A673 (cell line): ENCODE measurements around the gene PLK1. TPM values are rescaled to one million over a fixed set of nuclear protein-coding genes. Genes with fewer than 3 reads are reported as not detected.

Source experiments
- BruUV-seq: library from RNA; stranded (reverse); fragments of 400-500 nt; replicated peaks from 2 replicates; lab custom pipeline; 2021; lab: Mats Ljungman, UMichigan
- CTCF ChIA-PET: fragments of 300-600 bp; sonication (Branson Sonifier 250); formaldehyde crosslinking; loops from one replicate; lab custom pipeline; 2022; ENCODE audit warnings: antibody characterized with exemption; lab: Charles Lee
- POLR2A ChIA-PET: fragments of 300-600 bp; sonication (Branson Sonifier 250); formaldehyde crosslinking; loops from one replicate; lab custom pipeline; 2022; ENCODE audit warnings: antibody characterized with exemption; ENCODE audit not compliant: low non-redundant PET; lab: Charles Lee
- DNase-seq: peaks from one replicate; pipeline ENCODE4 v3.0.0-alpha.2; 2015; ENCODE audit warnings: low spot score
- H3K27ac ChIP-seq: fragments of 200-600 bp; sonication (generic); 2 replicates; pipeline ENCODE4 v1.5.1; 2016; ENCODE audit warnings: mixed run types, low read depth, mild to moderate bottlenecking, mixed read lengths, antibody characterized with exemption, low read length; ENCODE audit not compliant: poor library complexity, severe bottlenecking
- H3K27me3 ChIP-seq: fragments of 200-600 bp; sonication (generic); replicated peaks from 2 replicates; pipeline ENCODE4 v1.6.1; 2017; ENCODE audit warnings: mixed run types, low read depth, mild to moderate bottlenecking, mixed read lengths, antibody characterized with exemption, low read length; ENCODE audit not compliant: insufficient read depth, poor library complexity
- H3K36me3 ChIP-seq: fragments of 200-600 bp; sonication (generic); 2 replicates; pipeline ENCODE4 v1.6.1; 2016; ENCODE audit warnings: mixed run types, mild to moderate bottlenecking, mixed read lengths, antibody characterized with exemption, low read length; ENCODE audit not compliant: insufficient read depth, poor library complexity, severe bottlenecking
- H3K4me1 ChIP-seq: fragments of 200-600 bp; sonication (generic); 2 replicates; pipeline ENCODE4 v1.6.1; 2017; ENCODE audit warnings: mixed run types, mild to moderate bottlenecking, mixed read lengths, antibody characterized with exemption, low read length; ENCODE audit not compliant: insufficient read depth, poor library complexity, severe bottlenecking
- H3K4me3 ChIP-seq: fragments of 200-600 bp; sonication (generic); 2 replicates; pipeline ENCODE4 v1.5.1; 2016; ENCODE audit warnings: low read depth, mixed run types, mild to moderate bottlenecking, mixed read lengths, low read length; ENCODE audit not compliant: poor library complexity, severe bottlenecking
- H3K9me3 ChIP-seq: fragments of 200-600 bp; sonication (generic); 2 replicates; pipeline ENCODE4 v1.6.1; 2016; ENCODE audit warnings: mixed run types, low read depth, mild to moderate bottlenecking, mixed read lengths, antibody characterized with exemption, low read length; ENCODE audit not compliant: poor library complexity, severe bottlenecking
- EZH2 ChIP-seq: fragments of 200-600 bp; sonication (generic); IDR thresholded peaks from 2 replicates; pipeline ENCODE4 v1.6.1; 2017; ENCODE audit warnings: borderline replicate concordance, low read depth, mild to moderate bottlenecking, mixed read lengths, antibody characterized with exemption, low read length; ENCODE audit not compliant: poor library complexity, severe bottlenecking
- intact Hi-C: fragments of 100-400 bp; cut with micrococcal nuclease; formaldehyde crosslinking; loops from one replicate; pipeline ENCODE4 v1.10.0; 2022; ENCODE audit not compliant: unreplicated experiment
- total RNA-seq: library from RNA; stranded (reverse); gene quantifications from 2 replicates; pipeline ENCODE4 v1.2.3, GENCODE V29; 2021
- TF ChIP-seq, protein P1 (sequence below): fragments of 300-800, 200-600 bp; sonication (generic); conservative IDR thresholded peaks from 2 replicates; pipeline ENCODE4 v1.5.1; 2017; ENCODE audit warnings: low read depth, mild to moderate bottlenecking, antibody characterized with exemption, low read length, moderate library complexity, mixed read lengths

PLK1 gene
- total RNA-seq, 1 experiment from 2014 or later, result 234 TPM

DNA sequence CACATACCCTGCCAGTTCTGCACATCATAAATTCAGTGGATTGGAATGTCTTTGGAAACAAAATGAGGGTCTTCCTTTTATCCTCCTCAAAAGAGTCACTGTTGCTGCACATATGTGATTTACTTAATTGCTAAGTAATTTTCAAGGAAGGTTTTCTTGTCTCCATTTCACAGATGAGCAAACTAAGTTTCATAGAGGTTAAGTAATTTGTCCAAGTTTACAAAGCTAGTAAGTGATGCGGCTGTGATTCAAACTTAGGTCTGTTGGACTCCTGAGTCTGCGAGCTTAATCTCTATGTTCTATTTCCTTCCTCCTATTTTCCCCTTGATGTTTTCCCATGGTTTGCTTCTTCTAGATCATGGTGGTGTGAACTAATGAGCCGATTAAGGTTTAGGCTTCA is 48.0 kb downstream of the PLK1 start:
- DNase-seq, result no peak
- no TSS peak for BruUV-seq
- Histone ChIP-seq H3K27me3 (no peaks in the 10 kb centered on the region), H3K4me3 (no peak overlapping the region), H3K9me3 (no peaks in the 10 kb centered on the region), H3K27ac (no peak overlapping the region), H3K36me3 (no peaks in the 10 kb centered on the region), H3K4me1 (peaks cover 12% of the 10 kb centered on the region)
- TF ChIP-seq EZH2, result no peak
- TF ChIP-seq, protein P1, sequence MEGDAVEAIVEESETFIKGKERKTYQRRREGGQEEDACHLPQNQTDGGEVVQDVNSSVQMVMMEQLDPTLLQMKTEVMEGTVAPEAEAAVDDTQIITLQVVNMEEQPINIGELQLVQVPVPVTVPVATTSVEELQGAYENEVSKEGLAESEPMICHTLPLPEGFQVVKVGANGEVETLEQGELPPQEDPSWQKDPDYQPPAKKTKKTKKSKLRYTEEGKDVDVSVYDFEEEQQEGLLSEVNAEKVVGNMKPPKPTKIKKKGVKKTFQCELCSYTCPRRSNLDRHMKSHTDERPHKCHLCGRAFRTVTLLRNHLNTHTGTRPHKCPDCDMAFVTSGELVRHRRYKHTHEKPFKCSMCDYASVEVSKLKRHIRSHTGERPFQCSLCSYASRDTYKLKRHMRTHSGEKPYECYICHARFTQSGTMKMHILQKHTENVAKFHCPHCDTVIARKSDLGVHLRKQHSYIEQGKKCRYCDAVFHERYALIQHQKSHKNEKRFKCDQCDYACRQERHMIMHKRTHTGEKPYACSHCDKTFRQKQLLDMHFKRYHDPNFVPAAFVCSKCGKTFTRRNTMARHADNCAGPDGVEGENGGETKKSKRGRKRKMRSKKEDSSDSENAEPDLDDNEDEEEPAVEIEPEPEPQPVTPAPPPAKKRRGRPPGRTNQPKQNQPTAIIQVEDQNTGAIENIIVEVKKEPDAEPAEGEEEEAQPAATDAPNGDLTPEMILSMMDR, result no peak
- CTCF ChIA-PET, result interaction anchor here (1.1 kb wide), 1 partner anchor 74 kb away, joined by 4 read pairs; no protein-coding TSS in a partner anchor
- POLR2A ChIA-PET, result no interaction called here
- intact Hi-C loops, result no loop called here

DNA sequence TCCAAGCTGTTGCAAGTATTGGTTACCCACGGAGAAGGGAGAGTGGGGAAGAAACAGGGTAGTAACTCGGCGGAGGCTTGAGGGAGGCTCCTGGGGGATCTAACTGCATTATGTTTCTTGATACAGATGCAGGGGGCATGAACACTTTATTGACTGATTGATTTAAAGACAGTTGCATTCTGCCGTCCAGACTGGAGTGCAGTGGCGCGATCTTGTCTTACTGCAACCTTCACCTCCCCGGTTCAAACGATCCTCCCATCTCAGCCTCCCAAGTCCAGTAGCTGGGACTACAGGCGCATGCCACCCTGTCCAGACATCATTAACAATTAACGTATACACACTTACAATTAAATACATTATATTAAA is 49.4 kb downstream of the PLK1 start:
- Histone ChIP-seq H3K27me3 (no peaks in the 10 kb centered on the region), H3K4me1 (peaks cover 12% of the 10 kb centered on the region), H3K9me3 (no peaks in the 10 kb centered on the region), H3K27ac (no peak overlapping the region), H3K36me3 (no peaks in the 10 kb centered on the region), H3K4me3 (no peak overlapping the region)
- POLR2A ChIA-PET, result no interaction called here
- CTCF ChIA-PET, result interaction anchor here (0.5 to 1.2 kb wide), 5 partner anchors 8 to 777 kb away, joined by 3 to 5 read pairs (median 4); no protein-coding TSS in a partner anchor
- TF ChIP-seq, protein P1, result peak; percentile 14
- no peak for TF ChIP-seq EZH2
- intact Hi-C loops, result no loop called here
- DNase-seq, result no peak
- BruUV-seq, result no TSS peak

DNA sequence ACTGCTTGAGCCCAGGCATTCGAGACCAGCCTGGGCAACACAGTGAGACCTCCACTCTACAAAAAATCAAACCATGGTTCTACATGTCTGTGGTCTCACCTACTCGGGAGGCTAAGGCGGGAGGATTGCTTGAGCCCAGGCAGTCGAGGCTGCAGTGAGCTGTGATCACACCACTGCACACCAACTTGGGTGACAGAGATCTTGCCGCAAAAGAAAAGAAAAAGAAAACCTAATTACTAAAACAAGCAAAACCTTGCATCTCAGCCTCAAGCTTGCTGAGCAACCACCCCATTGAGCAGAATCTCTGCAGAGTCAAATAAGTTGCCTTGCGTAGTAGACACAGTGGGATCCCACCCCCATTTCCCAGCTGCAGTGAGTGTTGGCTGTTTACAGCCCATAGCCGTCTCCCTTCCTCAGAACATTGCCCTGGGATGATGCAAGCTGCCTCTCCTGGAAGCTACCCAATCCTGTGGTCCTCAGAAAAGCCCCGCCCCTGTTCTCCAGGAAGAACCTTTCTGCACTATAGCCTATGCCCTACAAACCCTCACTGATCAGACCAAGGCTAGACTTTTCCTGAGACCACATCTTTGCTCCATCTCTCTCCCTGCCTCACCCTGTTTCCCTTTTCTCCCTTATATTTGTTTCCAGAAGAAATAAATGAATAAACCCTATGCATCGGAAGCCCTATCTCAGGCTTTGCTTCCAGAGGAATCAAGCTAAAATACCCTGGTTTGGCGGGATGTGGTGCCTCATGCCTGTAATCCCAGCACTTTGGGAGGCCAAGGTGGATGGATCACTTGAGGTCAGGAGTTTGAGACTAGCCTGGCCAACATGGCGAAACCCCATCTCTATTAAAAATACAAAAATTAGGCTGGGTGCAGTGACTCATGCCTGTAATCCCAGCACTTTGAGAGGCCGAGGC is 51.1 kb downstream of the PLK1 start:
- DNase-seq, result peak; percentile 79
- ChIA-PET CTCF (no interaction called here), POLR2A (no interaction called here)
- H3K27ac ChIP-seq, result peak overlapping the region; percentile 40
- H3K4me3 ChIP-seq, result no peak overlapping the region
- H3K4me1 ChIP-seq, result peaks cover 12% of the 10 kb centered on the region
- no peaks in the 10 kb centered on the region for H3K36me3 ChIP-seq
- no TSS peak for BruUV-seq
- H3K9me3 ChIP-seq, result no peaks in the 10 kb centered on the region
- intact Hi-C loops, result loop anchor here (10.0 kb wide), 3 partner anchors 135 to 585 kb away; partner anchors contain the start of gene CACNG3
- TF ChIP-seq, protein P1, result no peak
- TF ChIP-seq EZH2, result no peak
- H3K27me3 ChIP-seq, result no peaks in the 10 kb centered on the region
